NCI-H446 treated with DMSO at 0.1 percent for 48 hours (cell line): Measurements from ENCODE around the gene PDE9A.
A peak's percentile ranks its signal among the peaks of the same experiment; 100 is the strongest.

Experiments used
- DNase-seq: peaks from one replicate; lab custom pipeline; 2025; lab: John Stamatoyannopoulos, UW

Gene PDE9A

DNA sequence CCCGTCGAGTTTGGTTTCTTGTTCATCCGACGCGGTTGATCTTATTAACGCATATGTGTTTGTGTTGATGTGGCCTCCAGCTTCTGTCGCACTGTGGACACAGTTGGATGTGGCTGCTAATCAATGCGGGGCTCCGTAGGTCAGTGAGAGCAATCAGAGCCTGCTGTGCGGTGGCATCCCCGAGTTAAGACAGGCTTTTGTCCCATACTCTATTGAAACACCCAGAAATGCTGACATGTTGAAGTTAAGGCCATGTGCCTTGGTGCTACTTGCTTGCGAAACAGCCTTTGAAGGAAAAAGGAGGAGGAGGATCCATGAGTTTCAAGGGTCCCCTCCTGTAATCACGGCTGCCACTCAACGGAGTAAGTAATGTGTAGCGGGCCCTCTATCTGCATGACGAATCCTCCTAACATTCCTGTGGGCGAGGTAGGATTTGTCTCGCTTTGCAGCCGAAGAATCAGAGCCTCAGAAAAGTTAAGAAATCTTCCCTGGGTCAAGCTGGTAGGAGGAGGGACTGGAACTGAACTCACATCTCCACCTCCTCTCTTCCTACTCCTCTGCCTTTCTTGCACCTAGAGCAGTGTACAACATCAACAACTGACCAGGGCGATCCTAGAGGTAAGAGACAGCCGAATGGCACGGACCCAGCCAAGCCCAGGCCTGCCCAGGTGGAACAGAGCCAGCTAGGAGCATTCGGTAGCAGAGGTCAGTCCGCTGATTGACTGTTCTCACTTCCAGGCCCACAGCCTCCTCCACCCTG lies 19.5 kb downstream of the PDE9A start:
- no peak for DNase-seq

DNA sequence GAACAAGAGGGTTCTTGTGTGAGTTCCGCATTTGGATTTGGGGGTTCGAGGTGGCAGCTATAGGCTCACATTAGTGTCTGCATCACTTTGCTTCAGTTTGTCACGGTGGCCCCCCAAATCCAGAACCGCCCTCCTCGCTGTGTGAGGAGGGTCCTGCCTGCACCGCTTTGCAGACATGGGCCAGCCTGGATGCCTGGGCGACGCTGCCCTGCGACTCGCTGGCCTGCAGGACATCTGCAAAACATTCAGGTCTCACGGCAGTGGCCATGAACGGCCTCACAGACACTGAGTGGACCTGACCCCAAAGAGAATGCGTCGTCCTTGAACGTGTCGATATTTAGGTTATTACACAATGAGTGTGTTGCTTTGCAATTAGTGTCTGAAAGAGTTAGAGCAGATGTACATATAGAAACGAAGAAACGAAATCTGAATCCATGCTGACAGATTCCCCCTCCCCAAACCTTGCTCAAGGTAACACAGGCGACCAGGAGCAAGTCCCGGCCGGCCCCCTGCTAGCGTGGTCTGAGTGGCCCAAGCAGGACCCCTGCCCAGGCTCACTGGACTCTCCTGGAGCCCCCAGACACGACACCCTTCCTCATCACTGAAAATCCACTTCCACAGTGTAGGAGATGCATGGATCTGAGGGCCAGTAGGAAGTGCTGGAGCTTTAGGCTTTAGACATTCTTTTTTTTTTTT lies 20.4 kb downstream of the PDE9A start:
- no peak for DNase-seq

DNA sequence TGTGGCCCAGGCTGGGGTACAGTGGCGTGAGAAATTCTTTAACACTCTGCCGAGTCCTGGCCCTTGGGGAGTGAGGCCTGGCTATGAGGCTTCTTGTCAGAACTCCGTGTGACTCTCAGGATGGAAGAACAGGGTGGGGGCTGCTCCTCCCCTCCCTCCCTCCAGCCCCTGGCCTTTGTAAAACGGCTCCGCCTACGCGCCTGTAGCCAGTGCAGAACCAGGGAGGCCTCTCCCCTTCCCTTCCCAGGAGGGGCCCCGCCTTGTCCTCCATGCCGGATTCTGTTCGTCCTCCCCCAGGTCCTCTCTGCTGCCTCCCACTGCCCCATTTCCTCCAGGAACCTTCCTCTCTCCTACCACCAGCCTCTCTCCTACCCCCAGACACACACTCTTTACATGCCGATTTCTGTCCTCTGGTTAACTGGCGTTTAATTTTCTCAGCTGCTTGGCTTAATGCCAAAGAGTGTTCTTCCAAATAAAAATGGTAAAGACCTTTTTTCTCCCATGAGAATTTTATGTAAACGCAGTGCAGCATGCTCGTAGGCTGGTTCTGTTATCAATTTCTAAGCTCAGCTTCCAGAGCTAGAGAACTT lies 21.0 kb downstream of the PDE9A start:
- DNase-seq, result peak; percentile 12

DNA sequence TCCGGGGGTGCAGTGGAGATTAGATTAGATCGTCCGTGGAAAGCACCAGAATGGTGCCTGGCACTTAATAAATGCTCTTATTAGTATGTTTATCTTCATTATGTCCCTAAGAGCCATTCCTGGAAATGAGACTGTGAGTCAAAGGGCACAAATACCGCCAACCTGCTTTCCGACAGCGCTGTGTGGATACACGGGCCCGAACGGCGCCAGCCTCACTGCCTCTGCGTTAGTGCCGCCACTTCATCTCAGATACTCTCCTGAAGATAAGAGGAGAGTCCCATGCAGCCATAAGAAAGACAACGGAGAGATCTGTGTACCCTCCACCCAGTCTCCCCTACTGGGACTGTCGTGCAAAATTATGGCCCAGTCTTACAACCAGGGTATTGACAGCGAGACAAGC lies 22.0 kb downstream of the PDE9A start:
- no peak for DNase-seq

DNA sequence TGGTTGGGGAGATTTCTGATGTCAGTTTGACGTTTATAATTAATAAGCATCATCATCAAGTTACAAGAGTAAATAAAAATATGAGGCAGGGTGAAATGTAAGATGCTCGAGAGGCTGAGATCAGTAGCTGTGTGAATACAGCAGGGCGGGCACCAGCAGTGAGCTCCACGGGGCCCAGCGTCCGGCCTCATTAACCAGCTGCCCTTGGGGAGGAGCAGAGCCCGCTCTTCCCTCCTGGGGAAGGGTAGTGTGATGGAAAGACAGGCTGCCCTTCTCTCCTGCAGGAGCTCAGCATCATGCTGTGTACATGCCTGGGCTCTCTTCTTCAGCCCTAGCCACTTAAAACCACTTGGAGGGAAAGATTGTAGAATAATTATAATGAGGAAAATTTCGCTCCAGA lies 23.4 kb downstream of the PDE9A start:
- DNase-seq, result no peak

DNA sequence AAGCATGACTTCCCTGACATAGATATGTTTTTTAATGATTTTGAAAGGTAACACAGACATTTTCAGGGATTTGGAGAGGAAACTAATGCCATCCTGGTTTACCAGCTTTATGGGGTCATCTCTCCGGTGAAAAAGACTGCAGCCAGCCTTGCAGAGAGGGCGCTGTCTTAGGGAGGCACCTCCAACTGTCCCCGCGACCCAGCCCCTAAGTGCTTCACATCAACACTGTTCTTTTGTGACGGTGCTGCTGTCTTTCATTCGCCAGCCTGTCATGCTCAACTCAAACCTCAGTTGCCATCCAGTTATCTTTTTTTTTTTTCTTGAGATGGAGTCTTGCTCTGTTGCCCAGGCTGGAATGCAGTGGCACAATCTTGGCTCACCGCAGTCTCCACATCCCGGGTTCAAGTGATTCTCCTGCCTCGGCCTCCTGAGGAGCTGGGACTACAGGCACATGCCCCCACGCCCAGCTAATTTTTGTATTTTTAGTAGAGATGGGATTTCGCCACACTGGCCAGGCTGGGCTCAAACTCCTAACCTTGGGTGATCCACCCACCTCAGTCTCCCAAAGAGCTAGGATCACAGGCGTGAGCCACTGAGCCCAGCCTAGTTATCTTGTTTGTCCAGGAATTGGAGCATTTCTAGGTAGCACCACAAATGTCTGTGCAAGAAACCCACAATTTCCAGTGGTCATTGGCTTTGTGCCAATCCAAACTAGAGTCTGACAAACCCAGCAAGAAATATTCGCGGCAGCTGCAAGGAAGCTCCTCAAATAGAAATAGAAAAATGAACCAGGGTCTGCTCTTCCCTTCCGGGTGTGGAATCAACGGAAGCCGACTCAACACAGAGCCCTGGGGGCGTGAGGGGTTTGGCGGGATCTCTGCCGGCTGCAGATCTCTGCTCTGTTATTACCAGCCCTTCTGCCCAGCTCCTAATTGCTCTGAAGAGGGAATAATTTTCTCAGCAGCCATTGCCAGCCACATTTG lies 24.2 kb downstream of the PDE9A start:
- peak; percentile 9 for DNase-seq

DNA sequence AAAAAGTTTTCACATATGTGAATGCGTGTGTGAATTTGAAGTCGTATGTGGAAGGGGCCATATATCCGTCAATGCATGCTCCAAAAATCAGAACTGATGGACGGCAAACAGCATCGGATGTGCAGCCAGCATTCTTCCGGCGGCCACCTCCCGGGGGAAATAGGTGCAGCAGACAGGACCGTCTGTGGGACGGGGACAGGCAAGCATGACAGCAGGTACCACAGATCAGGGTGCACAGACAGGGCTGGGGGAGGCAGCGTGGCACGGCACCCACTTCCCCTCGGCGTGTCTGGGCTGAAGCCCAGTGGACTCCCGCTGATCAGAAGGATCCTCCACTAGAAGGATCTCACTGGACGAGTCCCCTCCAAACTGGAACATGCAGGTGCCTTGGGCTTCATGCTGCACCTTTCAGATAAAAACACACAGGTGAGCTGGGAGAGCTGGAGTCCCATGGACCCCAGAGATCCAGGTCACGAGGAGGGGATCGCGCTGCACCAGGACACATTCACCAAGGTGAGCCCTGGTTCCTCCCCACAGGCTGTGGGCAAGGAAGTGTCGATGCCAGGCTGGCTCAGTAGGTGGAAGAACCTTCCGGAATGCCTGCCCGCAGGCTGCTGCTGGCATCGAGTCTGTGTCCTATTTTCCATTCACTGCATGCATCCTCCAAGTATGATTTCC lies 25.3 kb downstream of the PDE9A start:
- no peak for DNase-seq

DNA sequence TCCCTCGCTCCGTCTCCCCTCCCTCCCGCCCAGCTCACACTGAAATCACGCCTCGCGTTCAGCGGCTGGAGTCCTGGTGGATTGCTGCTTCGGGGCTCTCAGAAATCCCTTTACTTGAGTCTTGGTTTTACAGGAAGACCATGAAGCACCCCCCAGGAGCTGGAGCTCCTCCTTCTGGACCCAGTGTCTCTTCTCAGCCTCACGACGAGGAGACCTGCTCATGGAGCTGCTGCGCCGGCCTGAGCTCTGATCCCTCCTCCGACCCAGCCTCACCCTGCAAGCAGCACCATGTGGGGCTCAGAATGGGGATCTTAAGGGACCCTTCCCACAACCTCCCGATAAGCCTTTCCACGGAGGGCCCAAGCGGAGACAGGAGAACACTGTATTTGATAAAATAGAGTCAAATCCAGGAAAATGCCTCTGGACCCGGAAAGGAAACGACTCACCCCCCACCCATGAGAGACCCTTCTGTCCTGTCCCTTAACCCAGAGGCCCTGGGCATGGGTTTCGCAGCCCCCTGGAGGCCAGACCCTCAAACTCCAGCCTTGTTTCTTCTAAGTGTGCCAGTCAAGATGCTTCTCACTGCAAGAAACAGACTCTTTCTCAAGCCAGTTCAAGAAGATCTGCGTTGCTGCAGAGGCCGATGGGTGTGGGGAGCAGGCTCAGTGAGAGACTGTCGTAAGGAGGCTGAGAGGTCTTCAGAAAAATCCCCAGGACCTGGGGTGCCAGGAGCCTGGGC lies 26.1 kb downstream of the PDE9A start:
- no peak for DNase-seq

DNA sequence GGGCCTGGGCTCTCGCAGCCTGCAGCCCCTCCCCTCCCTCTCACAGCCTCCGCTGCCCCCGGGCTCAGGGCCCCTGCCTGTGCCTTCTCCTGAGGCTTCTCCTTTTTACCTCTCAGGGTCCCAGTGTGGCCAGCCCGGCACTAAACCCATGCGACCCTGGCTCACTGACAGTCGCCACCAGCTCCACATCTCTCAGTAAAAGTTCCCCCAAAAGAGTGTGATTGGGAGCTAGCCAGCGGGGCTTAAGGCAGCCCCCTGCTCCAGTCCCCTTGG lies 26.6 kb downstream of the PDE9A start:
- DNase-seq, result no peak

DNA sequence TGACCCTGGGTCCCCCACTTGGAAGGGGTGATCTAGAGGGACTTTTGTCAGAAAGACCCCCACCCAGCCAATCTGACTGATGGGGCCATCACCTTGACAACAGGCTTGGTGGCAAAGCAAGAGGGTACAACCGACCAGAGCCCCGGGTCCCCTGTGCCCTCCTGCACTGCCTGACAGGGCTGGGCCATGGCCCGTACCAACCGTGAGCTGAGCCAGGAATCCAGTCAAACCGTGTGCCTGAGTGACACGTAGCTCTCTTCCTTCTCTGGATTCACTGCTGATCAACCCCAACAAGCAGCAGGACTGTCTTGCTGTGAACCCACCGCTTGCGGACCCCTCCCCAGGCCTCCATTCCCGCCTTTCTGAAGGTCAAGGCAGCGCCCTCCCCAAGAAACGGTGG lies 27.0 kb downstream of the PDE9A start:
- DNase-seq, result no peak

DNA sequence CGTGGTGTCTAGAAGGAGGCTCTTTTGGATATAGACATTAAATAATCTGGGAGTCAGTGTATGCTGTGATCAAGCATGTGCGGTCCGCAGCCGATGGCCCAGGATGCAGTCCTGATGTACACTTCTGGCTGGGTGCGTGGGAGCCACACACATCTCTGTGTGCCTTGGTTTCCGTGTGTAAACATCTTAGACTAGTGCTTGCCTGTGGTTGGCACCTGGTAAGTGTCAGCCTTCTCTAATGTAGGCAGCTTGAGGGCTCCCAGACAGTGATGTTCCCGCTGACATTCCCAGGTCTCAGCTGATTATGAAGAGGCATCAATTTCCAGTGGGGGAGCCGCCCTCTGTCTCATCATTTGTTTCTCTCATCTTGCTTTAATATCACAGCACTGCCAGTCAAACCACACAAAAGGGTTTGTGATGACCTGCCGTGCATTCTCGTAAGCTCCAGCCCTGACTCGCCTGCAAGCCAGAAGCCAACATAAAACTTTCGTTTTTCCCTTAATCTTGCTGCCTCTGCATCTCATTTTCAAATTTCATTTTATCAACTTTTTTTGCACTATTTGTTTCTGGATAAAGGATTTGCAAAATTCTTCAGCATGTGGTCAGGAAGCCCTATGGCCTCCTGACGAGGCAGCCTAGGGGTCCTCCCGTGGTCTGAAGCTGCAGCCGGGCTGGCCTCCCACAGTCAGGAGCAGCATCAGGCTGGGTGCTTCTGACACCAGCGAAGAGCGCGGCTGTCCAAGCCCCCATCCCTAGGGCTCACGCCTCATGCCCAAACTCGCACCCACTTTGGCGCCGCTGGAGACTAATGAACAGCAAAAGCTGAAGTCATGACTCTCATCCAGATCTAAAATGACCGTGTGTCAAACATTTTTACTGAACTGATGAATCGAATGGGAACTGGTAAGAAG lies 28.1 kb downstream of the PDE9A start:
- no peak for DNase-seq

DNA sequence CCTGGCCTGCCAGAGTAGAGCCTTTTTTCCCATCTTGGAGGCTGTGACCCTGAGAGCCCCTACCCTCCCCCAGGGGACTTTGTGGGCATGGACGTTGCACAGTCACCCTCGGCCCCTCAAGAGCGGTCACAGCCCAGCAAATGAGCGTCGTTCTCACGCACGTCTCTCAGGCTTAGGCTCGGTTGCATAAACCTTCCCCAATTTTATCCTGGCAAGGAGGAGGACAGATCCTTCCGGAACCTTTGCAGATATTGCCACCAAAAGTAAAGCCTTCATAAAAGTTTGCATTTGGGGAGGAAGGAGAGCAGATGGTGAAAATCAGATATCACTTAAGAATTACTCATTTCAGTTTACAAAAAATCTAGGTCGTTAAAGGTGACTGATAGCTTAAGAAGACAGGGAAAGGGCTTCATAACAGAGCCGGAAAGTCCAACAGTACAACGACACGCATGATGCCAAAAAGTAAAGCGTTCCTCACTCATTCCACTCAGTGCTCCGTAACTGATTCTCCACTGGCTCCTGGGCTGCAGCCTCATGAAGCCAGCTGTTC lies 29.3 kb downstream of the PDE9A start:
- DNase-seq, result no peak

DNA sequence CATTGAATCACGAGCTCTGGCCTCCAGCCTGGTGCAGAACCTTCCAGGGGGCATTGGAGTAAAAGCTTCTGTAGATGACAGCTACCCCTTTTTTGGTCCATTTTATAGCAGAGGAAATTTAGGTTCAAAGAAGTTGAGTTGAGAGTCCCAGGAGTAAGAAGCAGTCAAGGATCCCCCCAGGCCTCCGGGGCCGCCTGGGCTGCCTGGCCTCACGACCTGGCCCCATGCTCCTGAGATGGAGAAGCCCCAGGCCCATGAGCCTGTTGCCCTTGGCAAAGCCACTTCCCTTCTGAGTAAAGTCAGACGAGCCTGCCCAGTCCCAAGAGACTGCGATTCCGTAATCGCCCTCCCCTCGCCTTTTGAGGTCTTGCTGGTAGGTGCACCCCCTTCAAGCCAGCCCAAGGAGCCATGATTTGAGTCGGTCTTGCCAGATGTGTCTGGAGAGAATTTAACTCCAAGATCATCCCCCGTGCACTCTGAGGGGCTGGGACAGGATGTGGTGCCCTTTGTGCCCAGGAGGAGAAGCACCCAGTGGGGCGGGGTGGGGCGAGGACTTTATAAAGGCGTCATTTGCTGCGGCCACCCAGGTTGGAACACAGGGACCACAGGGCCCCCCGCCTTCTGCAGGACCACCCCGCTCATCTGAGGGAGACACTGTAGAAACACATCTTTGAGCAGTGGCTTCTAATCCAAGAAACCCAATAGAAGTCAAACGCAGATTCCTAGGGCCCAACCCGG lies 30.1 kb downstream of the PDE9A start:
- no peak for DNase-seq

DNA sequence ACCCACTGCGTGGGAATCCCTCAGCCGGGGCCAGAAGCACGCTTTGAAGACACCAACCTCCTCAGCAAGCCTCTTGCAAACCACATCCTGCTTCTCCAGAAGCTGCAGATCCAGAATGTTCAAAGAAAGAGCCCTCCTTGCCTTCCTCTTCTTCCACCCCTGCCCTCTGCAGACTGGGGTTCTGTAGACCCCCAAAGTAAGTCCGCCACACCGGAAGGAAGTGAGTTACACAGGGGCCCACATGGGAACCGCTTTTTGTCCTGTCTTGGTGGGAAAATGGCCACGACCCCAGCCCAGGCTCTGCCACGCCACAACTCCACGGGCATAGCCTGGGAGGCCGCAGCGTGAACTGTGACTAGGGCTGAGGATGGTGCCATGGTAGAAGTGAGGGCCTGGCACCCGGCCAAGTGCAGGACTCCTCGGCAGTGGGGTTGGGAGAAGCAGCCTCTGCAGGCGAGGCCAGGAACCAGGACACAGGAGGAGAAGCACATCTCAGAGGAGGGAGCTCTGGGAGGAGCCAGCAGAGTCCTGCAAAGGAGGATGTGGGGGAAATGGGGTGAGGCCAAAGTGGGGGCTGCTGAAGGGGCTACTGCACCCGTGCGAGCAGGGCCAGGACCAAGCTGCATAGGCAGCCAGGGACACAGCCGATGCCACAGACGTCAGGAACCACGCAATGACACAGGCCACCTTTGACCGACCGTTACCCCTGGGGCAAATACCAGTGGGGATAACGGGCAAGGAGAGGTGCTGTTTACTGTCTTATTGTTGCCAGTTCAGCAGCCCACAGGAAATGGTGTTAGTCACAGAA lies 30.9 kb downstream of the PDE9A start:
- DNase-seq, result no peak

DNA sequence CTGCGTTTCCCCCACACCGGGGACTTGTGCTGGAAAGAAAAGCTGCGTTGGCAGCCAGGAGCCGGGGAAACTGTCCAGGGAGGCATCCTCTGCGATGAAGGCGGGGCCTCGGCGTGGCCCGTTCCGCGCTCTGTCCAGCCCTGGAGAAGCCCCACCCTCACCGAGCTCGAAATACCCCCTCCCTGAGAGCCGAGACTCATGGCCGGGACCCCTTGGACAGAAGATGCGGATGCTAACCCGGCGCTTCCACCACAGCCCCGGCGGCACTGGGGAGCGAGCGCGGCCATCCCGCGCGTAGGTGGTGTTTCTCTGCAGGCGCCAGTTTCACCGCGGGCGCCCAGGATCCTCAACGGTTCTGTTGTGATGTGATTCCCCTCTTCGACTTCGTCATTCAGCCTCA lies 31.6 kb downstream of the PDE9A start:
- no peak for DNase-seq

DNA sequence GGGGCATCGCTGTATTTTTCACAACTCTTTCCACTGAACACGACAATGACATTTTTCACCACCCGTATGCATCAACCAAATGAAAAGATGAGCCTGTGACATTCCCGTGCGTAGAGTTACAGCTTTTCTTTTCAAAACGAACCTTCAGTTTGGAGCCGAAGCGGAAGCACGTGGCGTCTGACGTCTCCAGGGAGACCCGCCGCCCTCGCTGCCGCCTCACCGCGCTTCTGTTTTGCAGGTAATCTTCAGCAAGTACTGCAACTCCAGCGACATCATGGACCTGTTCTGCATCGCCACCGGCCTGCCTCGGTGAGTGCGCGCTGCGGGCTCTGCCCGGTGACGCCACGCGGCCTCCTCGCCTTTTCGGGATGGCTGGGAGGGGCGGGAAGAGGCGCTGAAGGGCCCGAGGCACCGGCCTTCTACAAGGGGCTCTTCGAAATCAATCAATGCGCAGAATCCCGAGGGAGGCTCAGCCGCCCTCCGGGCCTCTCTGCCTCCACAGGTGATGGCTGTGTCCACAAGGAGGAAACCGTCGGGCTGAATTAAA lies 32.6 kb downstream of the PDE9A start:
- DNase-seq, result no peak

DNA sequence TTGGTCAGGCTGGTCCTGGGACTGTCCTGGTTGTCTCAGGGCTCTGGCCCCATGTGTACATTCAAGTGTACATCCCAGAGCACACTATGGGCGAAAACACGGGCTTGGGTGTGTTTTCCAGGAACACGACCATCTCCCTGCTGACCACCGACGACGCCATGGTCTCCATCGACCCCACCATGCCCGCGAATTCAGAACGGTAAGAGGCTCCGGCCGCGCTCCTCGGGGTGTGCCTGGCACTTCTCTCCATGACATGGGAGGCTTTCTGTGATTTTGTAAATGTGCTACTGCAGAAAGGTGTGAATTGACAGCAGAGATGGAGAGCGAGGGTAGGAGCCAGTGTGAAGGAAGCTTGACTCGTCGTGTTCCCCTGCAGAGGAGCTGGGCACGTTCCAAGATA lies 34.4 kb downstream of the PDE9A start:
- DNase-seq, result no peak
